MG63 (cell line): ENCODE data around the gene SLC25A29. TPM values are rescaled to one million over a fixed set of nuclear protein-coding genes. Genes with fewer than 3 reads are reported as not detected.
"Not testable (repeated sequence)": the region's sequence is repeated elsewhere in the genome, so short reads cannot be mapped to it uniquely, and the experiment has no call there.

Experiments used
- DNase-seq: peaks from one replicate; pipeline ENCODE4 v3.0.0-alpha.2; 2020
- H3K27me3 ChIP-seq: fragments of 250-450 bp; sonication (Bioruptor Pico); 2 replicates; pipeline ENCODE4 v1.5.1; 2020; ENCODE audit warnings: mild to moderate bottlenecking, moderate library complexity
- H3K36me3 ChIP-seq: fragments of 250-450 bp; sonication (Bioruptor Pico); 2 replicates; pipeline ENCODE4 v1.5.1; 2020; ENCODE audit warnings: mild to moderate bottlenecking, moderate library complexity
- H3K4me3 ChIP-seq: fragments of 250-450 bp; sonication (Bioruptor Pico); 2 replicates; pipeline ENCODE4 v1.5.1; 2020; ENCODE audit warnings: mild to moderate bottlenecking, moderate library complexity
- H3K9me3 ChIP-seq: fragments of 250-450 bp; sonication (Bioruptor Pico); 2 replicates; pipeline ENCODE4 v1.5.1; 2020; ENCODE audit warnings: mild to moderate bottlenecking, moderate library complexity
- total RNA-seq: library from RNA; depleted of rRNA; stranded (reverse); fragments of >200 nt; shearing (Covaris generic); gene quantifications from 2 replicates; pipeline ENCODE4 v1.2.3, GENCODE V29; 2014; ENCODE audit warnings: low replicate concordance

Gene SLC25A29
- total RNA-seq, 1 experiment from 2014 or later, result 9.6 TPM

DNA sequence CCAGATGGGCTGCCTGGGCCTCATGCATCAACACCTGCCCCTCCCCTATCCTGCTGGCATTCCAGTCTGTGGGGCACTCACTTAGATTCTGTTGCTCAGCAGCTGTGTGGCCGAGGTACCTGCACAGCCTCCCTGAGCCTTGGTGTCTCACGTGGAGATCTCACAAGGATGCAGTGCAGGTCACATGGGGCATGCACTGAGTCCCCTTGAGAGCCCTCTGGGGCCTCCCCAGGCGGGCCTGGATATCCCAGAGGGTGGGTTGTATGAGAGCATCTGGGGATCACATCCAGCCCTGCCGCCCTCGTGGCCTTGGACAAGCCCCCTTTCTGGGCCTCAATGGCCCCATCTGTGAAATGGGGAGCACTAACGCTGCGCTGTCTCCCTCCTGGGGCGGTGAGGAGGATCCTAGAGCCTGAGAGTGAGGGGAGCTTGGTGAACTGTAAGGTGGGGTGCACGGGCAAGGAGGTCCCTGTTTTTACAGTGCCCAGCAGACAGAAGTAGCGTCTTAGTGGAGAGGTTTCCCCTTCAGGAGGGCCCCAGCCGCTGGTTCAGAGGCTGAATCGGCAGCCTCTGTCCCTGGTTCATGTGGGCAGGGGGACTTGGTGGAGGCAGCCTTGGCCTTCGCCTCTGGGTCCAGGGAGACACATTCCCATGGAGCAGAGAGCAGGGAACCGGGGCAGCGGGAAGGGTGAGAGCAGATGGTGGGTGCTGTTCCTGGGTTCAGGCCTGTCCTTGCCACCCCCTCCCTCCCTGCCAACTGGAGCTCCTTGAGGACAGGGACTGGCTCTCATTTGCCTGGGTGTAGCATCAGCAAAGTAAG lies 16.1 kb upstream of the SLC25A29 start:
- Histone ChIP-seq H3K4me3 (no peak overlapping the region), H3K27me3 (no peaks in the 10 kb centered on the region), H3K36me3 (no peaks in the 10 kb centered on the region), H3K9me3 (no peaks in the 10 kb centered on the region)
- DNase-seq, result no peak

DNA sequence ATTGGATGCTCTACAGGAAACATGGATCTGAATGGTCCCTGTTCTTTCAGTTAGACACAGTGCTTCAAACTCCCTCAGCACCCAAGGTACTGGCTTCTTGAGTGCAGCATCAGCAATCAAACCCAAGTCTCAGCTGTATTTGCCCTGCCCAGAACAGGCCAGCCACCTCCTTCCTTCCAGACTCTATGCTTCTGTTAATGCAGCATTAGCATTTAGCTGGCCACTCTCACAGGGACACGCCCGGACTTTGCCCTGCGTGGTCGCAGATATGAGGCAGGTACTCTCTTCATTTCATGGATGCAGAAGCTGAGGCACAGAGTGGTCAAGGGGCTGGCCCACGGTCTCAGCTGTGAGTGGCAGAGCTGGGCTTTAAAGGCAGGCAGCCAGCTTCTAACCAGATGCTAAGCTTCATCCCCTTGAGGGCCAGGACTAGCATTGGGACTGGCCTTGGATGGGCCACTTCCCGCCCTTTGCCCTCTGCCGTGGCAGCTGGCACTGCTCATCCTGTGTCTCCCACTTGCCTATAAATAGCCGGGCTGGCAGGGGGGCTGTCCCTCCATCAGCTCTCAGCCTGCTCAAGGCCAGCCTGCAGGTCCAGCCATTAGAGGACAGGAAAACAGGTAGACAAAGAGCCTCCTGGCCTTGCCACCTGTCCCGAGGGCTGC lies 15.4 kb upstream of the SLC25A29 start:
- Histone ChIP-seq H3K27me3 (no peaks in the 10 kb centered on the region), H3K4me3 (no peak overlapping the region)
- no peak for DNase-seq

DNA sequence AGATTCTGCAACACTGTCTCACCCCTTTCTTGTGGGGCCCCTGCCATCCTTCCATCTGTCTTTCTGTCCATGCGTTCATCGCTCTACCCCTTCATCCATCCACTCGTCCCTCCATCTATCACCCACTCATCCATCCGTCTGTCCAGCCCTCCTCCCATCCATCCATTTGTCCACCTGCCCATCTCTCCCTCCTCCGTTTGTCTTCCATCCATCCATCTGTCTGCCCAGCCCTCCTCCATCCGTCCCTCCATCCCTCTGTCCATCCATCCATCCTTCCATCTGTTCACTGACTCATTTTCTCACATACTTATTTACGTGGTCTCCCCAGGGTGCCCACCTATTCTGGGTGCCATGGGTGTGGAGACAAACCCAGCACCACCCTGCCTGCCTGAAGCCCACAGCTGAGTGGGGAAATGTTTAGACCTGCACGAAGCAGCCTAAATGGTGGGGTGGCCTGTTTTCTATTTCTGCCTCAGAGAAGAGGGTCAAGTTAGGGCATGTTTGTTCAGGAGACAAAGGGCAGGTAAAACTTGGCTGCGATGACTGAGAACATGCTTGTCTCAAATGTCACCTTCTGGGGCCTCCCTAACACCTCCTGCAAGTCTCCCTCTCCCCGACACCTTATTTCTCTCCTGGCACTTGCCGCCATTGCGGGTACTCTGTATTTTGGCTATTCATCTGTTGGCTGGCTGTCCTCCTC lies 14.1 kb upstream of the SLC25A29 start:
- no peak for DNase-seq
- Histone ChIP-seq H3K9me3 (no peaks in the 10 kb centered on the region), H3K4me3 (no peak overlapping the region), H3K27me3 (no peaks in the 10 kb centered on the region), H3K36me3 (no peaks in the 10 kb centered on the region)

More for the DNA sequence above, 15.4 kb upstream of the SLC25A29 start:
- H3K36me3 ChIP-seq, result no peaks in the 10 kb centered on the region
- H3K9me3 ChIP-seq, result no peaks in the 10 kb centered on the region

DNA sequence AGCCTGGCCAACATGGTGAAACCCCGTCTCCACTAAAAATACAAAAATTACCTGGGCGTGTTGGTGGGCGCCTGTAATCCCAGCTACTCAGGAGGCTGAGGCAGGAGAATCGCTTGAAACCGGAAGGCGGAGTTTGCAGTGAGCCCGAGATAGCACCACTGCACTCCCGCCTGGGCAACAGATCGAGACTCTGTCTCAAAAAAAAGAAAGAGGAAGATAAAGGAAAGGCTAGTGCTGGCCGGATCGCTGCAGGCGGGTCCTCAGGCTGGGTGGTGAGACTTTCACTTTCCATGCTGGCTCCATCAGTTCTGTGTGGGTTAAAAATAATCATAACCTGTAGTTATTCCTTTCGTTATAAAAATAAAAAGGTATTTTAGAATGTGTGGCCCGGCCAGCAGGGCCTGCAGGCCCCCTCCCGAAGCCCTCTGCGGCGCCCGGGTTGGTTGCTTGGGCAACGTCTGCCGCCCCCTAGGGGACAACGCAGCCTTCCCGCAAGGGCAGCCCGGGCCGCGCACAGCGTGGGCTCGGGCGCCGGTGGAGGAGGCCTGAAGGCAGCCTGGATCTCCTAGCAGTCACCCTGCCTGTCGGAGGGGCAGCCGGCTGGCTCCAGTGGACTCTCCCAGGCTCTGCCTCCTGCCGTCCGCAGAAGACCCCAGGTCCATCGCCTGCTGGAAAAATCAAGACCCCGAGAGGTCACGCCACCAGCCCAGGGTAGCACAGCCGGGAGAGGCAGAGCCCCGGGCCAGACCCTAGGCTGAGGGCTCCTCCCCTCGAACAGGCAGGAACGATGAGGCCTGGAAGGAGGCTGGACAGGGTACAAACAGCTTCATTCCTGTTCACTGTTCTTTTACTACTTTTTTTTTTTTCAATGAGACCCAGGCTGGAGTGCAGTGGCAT lies 11.9 kb upstream of the SLC25A29 start:
- Histone ChIP-seq H3K9me3 (no peaks in the 10 kb centered on the region), H3K27me3 (no peaks in the 10 kb centered on the region), H3K36me3 (no peaks in the 10 kb centered on the region), H3K4me3 (no peak overlapping the region)
- DNase-seq, result peak; percentile 46

DNA sequence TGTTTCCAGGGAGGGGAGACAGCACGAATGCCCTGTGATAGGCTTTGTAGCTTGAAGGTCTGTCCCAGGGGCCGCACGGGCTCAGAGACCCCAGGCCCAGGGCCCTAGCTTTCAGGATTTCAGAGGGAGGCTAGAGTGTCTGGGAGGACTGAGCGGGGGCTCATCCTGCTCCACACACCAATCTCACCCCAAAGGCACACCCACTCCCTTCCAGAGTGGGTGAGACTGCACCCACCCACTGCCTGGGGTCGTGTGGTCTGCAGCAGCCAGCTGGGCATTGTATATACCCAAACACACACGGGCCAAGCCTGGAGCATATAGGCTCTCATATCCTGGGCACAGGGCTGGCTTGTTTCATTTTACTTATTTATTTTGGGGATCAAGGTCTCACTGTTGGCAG lies 11.1 kb upstream of the SLC25A29 start:
- Histone ChIP-seq H3K9me3 (no peaks in the 10 kb centered on the region), H3K27me3 (no peaks in the 10 kb centered on the region), H3K36me3 (no peaks in the 10 kb centered on the region), H3K4me3 (no peak overlapping the region)
- DNase-seq, result no peak

DNA sequence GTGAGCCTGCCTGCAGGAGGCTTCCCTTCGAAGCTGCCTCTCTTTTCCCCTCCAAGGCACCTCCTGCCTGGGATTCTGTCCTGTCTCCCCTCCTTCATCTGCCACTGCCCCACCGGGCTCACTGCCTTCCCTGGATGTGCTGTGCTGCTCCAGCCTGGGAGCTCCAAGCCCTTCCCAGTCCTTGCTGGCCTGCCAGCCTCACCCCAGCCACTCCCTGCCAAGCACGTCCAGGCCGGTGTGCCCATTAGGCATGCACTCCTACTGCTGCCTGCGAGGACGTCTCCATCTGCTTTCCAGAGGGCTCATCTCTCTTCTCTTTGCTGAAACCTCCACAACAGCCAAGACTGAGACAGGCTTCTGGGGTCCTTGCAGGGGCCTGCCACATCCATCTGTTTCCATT lies 8.5 kb upstream of the SLC25A29 start:
- Histone ChIP-seq H3K9me3 (no peaks in the 10 kb centered on the region), H3K27me3 (no peaks in the 10 kb centered on the region), H3K4me3 (no peak overlapping the region), H3K36me3 (no peaks in the 10 kb centered on the region)
- no peak for DNase-seq

DNA sequence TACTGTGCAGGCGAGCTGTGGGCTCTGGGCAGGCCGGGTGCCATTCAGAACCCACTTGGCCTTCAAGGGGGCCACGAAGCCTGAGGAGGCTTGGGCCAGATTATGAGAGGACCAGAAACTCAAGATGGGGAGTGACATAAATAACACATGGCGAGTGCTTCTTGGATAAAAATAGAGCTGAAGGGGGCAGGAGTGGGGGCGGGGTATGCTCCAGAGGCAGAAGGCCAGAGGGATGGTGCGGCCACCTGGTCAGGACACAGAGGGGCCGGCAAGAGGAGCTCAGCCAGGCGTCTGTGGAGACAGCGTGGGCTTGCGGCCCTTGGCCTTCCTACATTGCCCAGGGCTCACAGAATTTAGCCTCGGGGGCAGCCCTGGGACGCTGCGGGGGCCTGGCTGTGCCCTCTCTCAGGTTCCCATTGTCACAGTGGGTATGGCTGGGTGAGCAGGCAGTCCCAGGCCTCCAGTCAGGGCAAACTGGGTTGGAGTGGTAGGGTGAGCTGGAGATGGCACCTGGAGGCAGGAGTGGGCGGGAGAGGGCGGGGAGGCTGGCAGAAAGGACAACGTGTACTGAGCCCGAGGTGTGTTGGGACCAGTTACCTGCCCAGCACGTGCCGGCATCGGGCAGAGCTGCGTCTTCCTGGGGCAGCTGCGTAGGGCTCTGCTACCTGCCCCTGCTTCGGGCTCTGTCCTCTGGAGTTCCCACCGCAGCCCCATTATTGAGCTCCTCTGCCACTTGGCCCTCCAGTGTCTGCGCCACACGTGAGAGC lies 7.4 kb upstream of the SLC25A29 start:
- no peak for DNase-seq
- no peaks in the 10 kb centered on the region for H3K27me3 ChIP-seq
- no peak overlapping the region for H3K4me3 ChIP-seq
- no peaks in the 10 kb centered on the region for H3K9me3 ChIP-seq
- H3K36me3 ChIP-seq, result no peaks in the 10 kb centered on the region

DNA sequence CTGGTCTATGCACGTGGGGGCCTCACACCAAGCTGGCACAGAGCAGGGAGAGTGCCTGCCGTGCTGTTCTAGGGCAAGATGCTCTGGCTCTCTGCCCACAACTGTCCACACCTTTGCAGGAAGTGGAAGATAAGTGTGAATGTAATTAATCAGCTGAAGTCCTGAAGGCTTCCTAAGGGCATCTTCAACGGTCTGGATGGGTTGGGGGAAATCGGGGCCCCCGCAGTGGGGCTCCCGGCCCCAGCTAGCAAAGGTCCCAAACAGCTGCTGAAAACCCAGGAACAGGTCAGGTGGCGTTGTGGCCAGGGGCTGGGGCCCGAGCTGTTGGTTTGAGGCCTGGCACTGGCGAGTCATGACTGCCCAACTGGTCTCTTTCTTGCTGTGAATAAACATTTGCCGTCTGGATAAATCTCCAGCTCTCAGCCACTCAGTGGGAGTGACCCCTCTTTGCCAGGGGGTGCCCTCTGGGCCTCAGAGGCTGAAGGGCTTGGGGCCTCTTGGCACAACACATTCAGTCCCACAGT lies 6.7 kb upstream of the SLC25A29 start:
- H3K27me3 ChIP-seq, result no peaks in the 10 kb centered on the region
- no peak for DNase-seq
- no peaks in the 10 kb centered on the region for H3K9me3 ChIP-seq

DNA sequence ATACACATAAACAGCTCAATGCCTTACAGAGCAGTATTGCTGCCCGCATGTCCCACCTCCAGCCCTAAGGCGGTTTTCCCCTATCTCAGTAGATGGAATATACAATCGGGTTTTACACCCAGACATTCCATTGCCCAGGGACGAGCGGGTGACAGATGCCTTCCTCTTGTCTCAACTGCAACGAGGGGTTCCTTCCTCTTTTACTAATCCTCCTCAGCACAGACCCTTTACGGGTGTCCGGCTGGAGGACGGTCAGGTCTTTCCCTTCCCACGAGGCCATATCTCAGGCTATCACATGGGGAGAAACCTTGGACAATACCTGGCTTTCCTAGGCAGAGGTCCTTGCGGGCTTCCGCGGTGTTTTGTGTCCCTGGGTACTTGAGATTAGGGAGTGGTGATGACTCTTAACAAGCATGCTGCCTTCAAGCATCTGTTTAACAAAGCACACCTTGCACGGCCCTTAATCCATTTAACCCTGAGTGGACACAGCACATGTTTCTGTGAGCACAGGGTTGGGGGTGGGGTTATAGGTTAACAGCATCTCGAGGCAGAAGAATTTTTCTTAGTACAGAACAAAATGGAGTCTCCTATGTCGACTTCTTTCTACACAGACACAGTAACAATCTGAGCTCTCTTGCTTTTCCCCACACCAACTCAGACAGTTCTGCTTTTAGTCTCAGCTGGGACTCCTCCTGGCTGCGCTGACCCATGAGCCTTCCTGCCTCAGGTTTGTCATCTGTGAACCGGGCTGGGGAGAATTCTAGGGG lies 6.0 kb upstream of the SLC25A29 start:
- H3K36me3 ChIP-seq, H3K9me3 ChIP-seq, H3K27me3 ChIP-seq, DNase-seq, H3K4me3 ChIP-seq: not testable (repeated sequence)

More for the DNA sequence above, 6.7 kb upstream of the SLC25A29 start:
- H3K36me3 ChIP-seq, result no peaks in the 10 kb centered on the region
- H3K4me3 ChIP-seq, result no peak overlapping the region

DNA sequence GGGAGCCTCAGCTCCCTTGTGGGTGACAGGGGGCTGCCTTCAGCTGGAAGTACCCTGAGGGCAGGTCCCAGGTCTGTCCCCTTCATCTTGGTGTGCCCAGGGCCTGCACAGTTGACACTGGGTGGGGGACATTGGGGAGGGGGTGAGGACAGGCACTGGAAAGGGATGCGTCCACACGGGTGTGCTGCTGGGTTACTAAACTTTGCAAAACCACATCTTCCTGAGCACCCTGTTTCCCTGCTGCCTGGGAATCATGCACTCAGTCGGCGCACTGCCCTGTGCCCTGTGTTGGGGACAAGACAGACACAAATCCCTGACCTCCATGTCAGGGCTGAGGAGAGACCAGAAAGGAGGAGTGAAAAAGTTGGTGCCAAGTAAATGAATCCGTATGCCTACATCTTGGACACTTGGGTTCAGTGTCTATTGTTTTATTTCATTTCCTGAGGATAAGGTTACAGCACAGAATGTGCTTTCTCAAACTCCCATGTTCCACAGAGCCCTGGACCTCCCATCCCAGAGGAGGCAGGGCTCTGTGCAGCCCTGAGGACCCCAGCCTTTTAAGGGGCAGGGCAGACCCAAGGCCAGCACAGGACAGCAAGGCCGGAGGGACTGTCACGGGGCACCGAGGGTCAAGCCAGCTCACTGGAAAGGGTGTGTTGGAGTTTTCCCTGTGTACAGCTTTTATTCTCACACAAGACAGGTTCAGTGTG lies 2.9 kb upstream of the SLC25A29 start:
- no peaks in the 10 kb centered on the region for H3K36me3 ChIP-seq

DNA sequence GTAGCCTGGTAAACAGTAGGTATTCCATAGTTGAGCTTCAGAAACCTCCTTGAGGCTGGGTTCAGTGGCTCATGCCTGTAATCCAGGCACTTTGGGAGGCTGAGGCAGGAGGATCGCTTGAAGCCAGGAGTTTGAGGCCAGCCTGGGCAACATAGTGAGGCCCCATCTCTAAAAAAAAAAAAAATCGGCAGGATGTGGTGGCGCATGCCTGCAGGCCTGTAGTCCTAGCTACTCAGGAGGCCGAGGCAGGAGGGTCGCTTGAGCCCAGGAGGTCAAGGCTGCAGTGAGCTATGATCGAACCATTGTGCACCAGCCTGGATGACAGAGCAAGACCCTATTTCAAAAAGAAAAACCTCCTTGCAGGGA lies 2.2 kb upstream of the SLC25A29 start:
- H3K27me3 ChIP-seq, H3K36me3 ChIP-seq, H3K4me3 ChIP-seq, DNase-seq, H3K9me3 ChIP-seq: not testable (repeated sequence)

More for the DNA sequence above, 2.9 kb upstream of the SLC25A29 start:
- Histone ChIP-seq H3K27me3 (no peaks in the 10 kb centered on the region), H3K4me3 (no peak overlapping the region), H3K9me3 (no peaks in the 10 kb centered on the region)
- no peak for DNase-seq

DNA sequence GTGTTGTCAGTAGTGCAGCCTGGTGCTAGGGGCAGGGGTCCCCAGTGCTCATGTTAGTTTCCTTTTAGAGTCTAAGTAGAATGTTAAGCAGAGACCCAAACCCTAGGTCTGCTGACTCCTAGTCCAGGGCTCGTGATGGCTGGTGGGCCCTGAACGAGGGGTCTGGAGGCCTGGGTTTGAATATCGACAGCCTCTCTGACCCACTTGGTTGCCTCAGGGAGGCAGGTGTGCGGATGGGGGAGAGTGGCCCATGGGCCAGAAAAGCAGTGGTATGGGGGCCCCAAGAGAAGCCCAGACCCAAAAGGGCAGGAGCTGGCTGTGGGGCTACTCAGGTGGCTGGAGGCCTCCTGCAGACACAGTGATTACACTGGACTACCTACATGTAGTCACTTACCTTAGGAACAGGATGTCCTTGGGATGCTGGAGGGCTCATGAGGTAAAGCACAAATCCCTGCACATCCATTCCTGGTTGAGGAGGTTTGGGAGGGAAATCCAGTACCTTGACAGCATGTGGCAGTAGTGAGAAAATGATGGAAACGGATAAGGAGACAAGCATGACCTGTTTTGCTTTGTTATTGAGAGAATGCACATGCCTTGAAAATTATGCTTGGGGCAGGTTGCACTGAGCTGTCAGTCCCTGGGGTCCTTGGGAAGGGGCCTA lies 1.7 kb upstream of the SLC25A29 start:
- DNase-seq, result no peak
- H3K27me3 ChIP-seq, result no peaks in the 10 kb centered on the region
- H3K36me3 ChIP-seq, result no peaks in the 10 kb centered on the region
- H3K4me3 ChIP-seq, result no peak overlapping the region
- H3K9me3 ChIP-seq, result no peaks in the 10 kb centered on the region

DNA sequence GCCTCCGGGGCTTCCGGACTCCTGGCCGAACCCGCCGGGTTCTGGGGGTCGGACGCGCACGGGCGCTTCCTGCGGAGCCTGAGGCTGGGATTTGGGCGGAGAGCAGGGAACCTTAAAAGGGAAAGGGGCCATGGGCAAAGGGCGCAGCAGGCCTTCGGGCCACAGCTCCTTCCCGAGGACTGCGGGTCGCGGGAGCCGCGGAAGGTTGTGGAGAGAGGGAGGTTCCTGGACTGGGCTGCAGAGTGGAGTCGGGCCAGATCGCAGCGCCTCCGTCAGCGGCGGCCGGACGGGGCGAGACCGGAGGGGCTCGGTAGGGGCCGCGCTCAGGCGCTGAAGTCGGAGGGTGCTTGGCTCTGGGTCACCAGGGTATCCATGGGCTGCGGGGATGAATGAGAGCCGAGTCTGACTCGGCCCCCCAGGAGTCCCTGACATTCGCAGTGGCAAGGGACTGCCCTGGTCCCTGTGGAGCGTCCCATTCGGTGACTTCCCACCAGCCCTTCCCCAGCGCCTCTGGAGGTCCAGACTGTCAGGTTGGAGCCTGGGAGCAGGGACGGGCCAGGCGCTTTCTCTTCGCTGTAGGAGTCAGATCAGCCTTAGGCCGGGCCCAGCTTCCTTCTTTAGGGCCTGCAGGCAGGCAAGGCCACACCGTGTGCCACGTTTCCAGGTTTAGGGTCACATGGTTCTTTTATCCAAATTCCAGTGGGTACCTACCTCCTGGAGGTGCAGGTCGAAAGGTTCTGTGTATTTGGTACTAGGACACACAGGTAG lies 938 bp upstream of the SLC25A29 start:
- no peak for DNase-seq
- Histone ChIP-seq H3K27me3 (no peaks in the 10 kb centered on the region), H3K9me3 (no peaks in the 10 kb centered on the region), H3K36me3 (no peaks in the 10 kb centered on the region), H3K4me3 (peak overlapping the region; percentile 55)
